Measurements from ENCODE around the gene CENPH. TPM values are rescaled to one million over a fixed set of nuclear protein-coding genes. Genes with fewer than 3 reads are reported as not detected.
A peak's percentile ranks its signal among the peaks of the same experiment; 100 is the strongest.

CENPH gene
- total and polyA plus RNA-seq, 2 of the 8 experiments (the other 6 are each of a cell fraction or from before 2014, with no cell fraction given) = 69.0 to 82.8 TPM

DNA sequence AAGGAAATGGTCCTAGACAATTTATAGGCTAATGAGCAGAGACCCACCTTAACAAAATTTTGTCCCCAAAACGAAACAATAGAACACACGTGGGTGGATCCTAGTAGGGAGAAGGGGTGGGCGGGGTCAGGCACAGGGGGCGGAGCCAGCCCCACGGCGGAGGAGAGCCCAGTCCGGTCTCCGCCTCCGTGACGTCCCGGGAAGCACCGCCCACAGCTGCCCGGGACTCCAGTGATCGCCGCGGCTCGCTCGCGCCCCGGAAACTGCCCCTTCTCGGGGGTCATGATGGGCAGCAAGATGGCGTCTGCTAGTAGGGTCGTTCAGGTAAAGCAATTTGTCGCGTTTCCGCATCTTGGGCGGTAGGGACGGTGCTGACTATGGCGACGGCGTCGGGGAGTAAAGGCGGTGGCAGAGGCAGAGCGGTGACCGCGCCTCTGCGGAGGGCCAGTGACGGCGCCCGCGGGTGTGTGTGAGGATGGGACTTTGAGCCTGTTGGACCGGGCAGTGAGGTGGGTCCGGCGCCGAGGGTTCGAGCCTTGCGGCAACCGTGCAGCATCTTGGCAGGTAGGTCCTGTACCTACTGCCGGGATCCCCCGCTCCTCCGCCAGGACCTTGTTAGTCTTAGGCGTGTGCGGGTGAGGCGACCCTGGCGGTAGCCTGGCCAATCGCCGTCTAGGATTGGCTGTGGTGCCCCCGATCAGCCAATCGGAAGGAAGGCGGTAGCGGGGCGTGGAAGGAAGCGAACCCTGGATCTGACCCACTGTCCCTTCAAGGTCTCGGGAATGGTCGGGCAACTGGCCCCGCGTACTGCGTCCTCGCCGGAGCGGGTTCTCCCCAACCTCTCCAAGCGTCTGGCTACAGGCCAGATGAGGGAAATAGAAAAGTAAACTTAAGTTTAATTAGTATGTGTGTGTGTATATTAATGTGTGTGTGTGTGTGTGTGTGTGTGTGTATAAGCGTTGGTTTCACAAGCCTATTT lies 28.5 kb downstream of the CENPH start (continued):
- TF ChIP-seq CTBP2 (IDR thresholded peaks at IDR 0.05; ENCODE audit: borderline replicate concordance, insufficient read depth, insufficient read length, low read length) = no peak
- TF ChIP-seq HDAC6 (IDR thresholded peaks at IDR 0.05; ENCODE audit: low read depth, low read length) = no peak
- no peak for TF ChIP-seq CHD1 (IDR thresholded peaks at IDR 0.05; ENCODE audit: low read depth, low read length)
- no peak for TF ChIP-seq SAP30 (IDR thresholded peaks at IDR 0.05; ENCODE audit: insufficient read depth, insufficient replicate concordance, low read length)
- no peak for TF ChIP-seq SP2 (IDR thresholded peaks at IDR 0.05; ENCODE audit: low read length)
- TF ChIP-seq SRF (IDR thresholded peaks at IDR 0.05; ENCODE audit: low read depth, low read length) = no peak
- TF ChIP-seq ASH2L (IDR thresholded peaks at IDR 0.05; ENCODE audit: low read length) = peak; percentile 90
- peak; percentile 37 for TF ChIP-seq TAF7 (optimal IDR thresholded peaks at IDR 0.05; ENCODE audit: borderline replicate concordance, low read depth, low read length)
- peak; percentile 79 for TF ChIP-seq BACH1 (IDR thresholded peaks at IDR 0.05; ENCODE audit: low read length)

Data from H1 (cell line).